ENCODE measurements around the gene SLC12A3.

GRCh38 chr16:56889206-56889605 is 24.2 kb downstream of the SLC12A3 start:
- TF ChIP-seq CTCF (IDR thresholded peaks at IDR 0.05) (no peak), POLR2A (IDR thresholded peaks at IDR 0.05; ENCODE audit: low read length) (no peak), MYC (IDR thresholded peaks at IDR 0.05; ENCODE audit: borderline replicate concordance, low read length) (no peak), HOXA7 (CRISPR knock-in tag; IDR thresholded peaks at IDR 0.05) (no peak), GATA3 (IDR thresholded peaks at IDR 0.05; ENCODE audit: borderline replicate concordance) (no peak), CHD2 (IDR thresholded peaks at IDR 0.05; ENCODE audit: low read length, partially characterized antibody) (no peak), BCL3 (IDR thresholded peaks at IDR 0.05) (no peak), JUNB (IDR thresholded peaks at IDR 0.05) (no peak)

Data from A549 (cell line).